Activated T-cell treated with anti-CD3 and anti-CD28 coated beads, Interleukin-2, amount 50 U/mL, for 72 hours (primary cell): ENCODE measurements around the gene CD300LB. TPM values are rescaled to one million over a fixed set of nuclear protein-coding genes. Genes with fewer than 3 reads are reported as not detected.
"Not testable (repeated sequence)": the region's sequence is repeated elsewhere in the genome, so short reads cannot be mapped to it uniquely, and the experiment has no call there.

Experiments
- ATAC-seq, 2 donors: fragments of 150-1000 bp; cut with Tn5 transposase; replicated peaks in 1 of 2; 2 replicates each; pipeline ENCODE4 v1.10.0; 2021; ENCODE audit warnings: moderate library complexity in 2 of 2, mild to moderate bottlenecking in 1 of 2
- DNase-seq, 2 donors: peaks; one replicate each; pipeline ENCODE4 v3.0.0; 2021 to 2022; ENCODE audit warnings: mixed read lengths in 1 of 2
- H3K27ac Mint-ChIP-seq: one replicate; pipeline ENCODE4 v1.8.0; 2022; ENCODE audit warnings: mild to moderate bottlenecking, moderate library complexity, mixed read lengths
- H3K27me3 Mint-ChIP-seq: one replicate; pipeline ENCODE4 v1.8.0; 2022; ENCODE audit warnings: low read depth, mixed read lengths
- H3K36me3 Mint-ChIP-seq, 2 donors: one replicate each; pipeline ENCODE4 v1.8.0; 2022; ENCODE audit warnings: mixed read lengths in 2 of 2, mild to moderate bottlenecking in 1 of 2; ENCODE audit not compliant: insufficient read depth in 2 of 2
- H3K4me1 Mint-ChIP-seq: one replicate; pipeline ENCODE4 v1.8.0; 2022; ENCODE audit warnings: low read depth, mixed read lengths
- H3K4me3 Mint-ChIP-seq, 2 donors: one replicate each; pipeline ENCODE4 v1.8.0; 2022; ENCODE audit warnings: mild to moderate bottlenecking in 2 of 2, mixed read lengths in 2 of 2, moderate library complexity in 2 of 2
- H3K9me3 Mint-ChIP-seq, 2 donors: one replicate each; pipeline ENCODE4 v1.8.0; 2022; ENCODE audit warnings: mixed read lengths in 2 of 2
- total RNA-seq, 2 donors: library from RNA; stranded (reverse); gene quantifications; one replicate each; pipeline ENCODE4 v1.2.3, GENCODE V29; 2022

Gene CD300LB
- total RNA-seq, result not detected

DNA sequence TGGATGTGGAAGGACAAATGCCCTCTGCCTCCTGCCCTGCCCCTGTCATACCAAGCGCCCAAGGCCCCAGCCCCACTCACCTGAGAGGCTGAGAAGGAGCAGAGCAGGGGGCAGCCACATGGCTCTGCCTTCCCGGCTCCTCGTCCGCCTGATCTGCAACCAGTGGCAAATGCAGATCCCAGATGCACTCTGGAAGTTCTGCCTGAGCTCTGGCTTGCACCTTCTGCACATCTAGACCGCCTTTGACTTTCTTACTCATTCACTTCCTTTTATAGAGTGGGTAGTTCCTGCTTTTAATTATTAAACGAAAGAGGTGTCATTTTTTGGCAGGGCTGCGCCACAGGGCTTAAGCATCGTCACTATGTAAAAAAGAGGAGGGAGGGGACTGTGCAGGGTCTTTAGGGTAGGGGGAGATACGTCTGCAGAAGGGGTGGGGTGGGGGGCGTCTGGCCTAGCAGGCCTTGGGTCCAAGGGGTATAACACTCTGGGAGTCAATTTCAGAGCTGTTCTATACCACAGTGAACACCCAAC, at the start of gene CD300LB:
CD300LB (minus strand) TSS at position 245 of the 531 bp plus-strand sequence; CDS start at position 120, 125 bp downstream.
- no peaks in the 10 kb centered on the region for H3K36me3 Mint-ChIP-seq
- no peak within 1 kb of the TSS for H3K27ac Mint-ChIP-seq

GRCh38 chr17:74579900-74580299, 48.6 kb upstream of the CD300LB start:
- Mint-ChIP-seq H3K27me3 (peaks cover 5% of the 10 kb centered on the region), H3K4me3 (no peak overlapping the region), H3K9me3 (peaks cover 2 to 3% of the 10 kb centered on the region in 2 donors), H3K36me3 (no peaks in the 10 kb centered on the region), H3K27ac (no peak overlapping the region), H3K4me1 (peaks cover 4% of the 10 kb centered on the region)
- ATAC-seq, result no peak
- no peak for DNase-seq

More for the DNA sequence above, at the start of gene CD300LB:
- Mint-ChIP-seq H3K27me3 (peaks cover 56% of the 10 kb centered on the region), H3K9me3 (no peaks in the 10 kb centered on the region), H3K4me1 (peaks cover 12% of the 10 kb centered on the region), H3K4me3 (no peak within 1 kb of the TSS)
- ATAC-seq (no peak), DNase-seq (no peak)

DNA sequence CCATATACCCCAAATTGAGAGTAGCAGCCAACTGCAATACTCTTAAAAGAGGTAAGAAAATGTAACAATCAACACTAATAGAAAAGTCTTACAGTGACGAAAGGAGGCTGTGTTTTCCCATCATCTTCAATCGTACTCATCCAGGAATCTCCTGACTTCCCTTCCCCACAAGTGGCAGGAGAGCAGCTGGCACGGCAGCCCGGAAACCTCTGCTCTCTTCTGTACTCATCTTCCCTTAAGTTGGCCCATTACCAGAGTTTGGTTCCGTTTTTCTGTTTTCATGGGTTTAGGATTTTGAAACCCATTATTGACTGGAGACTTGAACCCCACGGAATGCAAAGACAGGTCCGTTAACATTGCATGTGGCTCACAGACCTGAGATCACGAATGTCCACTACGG, 47.7 kb upstream of the CD300LB start:
- Mint-ChIP-seq H3K4me1 (peaks cover 4% of the 10 kb centered on the region), H3K27me3 (peaks cover 13% of the 10 kb centered on the region), H3K27ac (no peak overlapping the region), H3K4me3 (no peak overlapping the region), H3K9me3 (peaks cover 0 to 3% of the 10 kb centered on the region in 2 donors), H3K36me3 (no peaks in the 10 kb centered on the region)
- no peak for ATAC-seq
- no peak for DNase-seq

- Mint-ChIP-seq H3K27ac (no peak overlapping the region), H3K4me1 (peaks cover 14% of the 10 kb centered on the region), H3K4me3 (no peak overlapping the region), H3K9me3 (peaks cover 0 to 3% of the 10 kb centered on the region in 2 donors), H3K27me3 (peaks cover 13% of the 10 kb centered on the region), H3K36me3 (no peaks in the 10 kb centered on the region)
- ATAC-seq, result no peak
- no peak for DNase-seq
Observed at GRCh38 chr17:74574489-74575142, 43.3 kb upstream of the CD300LB start.

- H3K4me1 Mint-ChIP-seq, result peaks cover 21% of the 10 kb centered on the region
- H3K4me3 Mint-ChIP-seq, ATAC-seq, H3K9me3 Mint-ChIP-seq, DNase-seq, H3K27ac Mint-ChIP-seq, H3K36me3 Mint-ChIP-seq: not testable (repeated sequence)
- H3K27me3 Mint-ChIP-seq, result peaks cover 18% of the 10 kb centered on the region
Observed at GRCh38 chr17:74573635-74574034, 42.4 kb upstream of the CD300LB start.

GRCh38 chr17:74573169-74573568, 41.9 kb upstream of the CD300LB start:
- peaks cover 25% of the 10 kb centered on the region for H3K4me1 Mint-ChIP-seq
- peaks cover 0 to 2% of the 10 kb centered on the region in 2 donors for H3K36me3 Mint-ChIP-seq
- no peak overlapping the region for H3K27ac Mint-ChIP-seq
- no peak for DNase-seq
- ATAC-seq, result no peak
- no peak overlapping the region for H3K4me3 Mint-ChIP-seq
- peaks cover 23% of the 10 kb centered on the region for H3K27me3 Mint-ChIP-seq
- H3K9me3 Mint-ChIP-seq, result peaks cover 3 to 7% of the 10 kb centered on the region in 2 donors

DNA sequence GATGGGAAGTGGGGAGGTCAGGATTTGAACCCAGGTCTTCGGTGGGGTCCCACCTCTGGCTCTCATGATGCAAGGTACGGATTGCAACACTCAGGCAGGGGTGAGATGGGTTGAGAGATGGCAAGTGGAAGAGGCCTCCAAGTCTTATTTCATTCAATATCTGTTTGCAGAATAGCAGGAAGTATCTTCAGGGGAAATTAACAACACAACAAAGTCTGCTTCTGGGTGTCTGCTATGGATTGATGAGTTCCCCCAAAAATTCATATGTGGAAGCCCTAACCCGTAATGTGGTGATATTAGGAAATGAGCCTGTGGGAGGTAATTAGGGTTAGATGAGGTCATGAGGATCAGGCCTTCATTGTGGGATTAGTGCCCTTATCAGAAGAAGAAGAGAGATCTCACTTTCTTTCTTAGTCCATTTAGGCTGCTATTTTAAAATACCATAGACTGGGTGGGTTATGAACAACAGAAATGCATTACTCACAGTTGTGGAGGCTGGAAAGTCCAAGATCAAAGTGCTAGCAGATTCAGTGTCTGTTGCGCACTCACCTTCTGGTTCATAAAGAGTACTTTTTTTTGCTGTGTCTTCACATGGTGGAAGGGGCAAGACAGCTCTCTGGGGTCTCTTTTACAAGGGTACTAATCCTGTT, 40.5 kb upstream of the CD300LB start:
- H3K4me3 Mint-ChIP-seq, result no peak overlapping the region
- H3K9me3 Mint-ChIP-seq, result peaks cover 3 to 7% of the 10 kb centered on the region in 2 donors
- H3K36me3 Mint-ChIP-seq, result peaks cover 0 to 2% of the 10 kb centered on the region in 2 donors
- H3K4me1 Mint-ChIP-seq, result peaks cover 27% of the 10 kb centered on the region
- ATAC-seq, result peak in 1 of 2 donors; percentile 27
- H3K27ac Mint-ChIP-seq, result no peak overlapping the region
- DNase-seq, result no peak
- H3K27me3 Mint-ChIP-seq, result peaks cover 25% of the 10 kb centered on the region

DNA sequence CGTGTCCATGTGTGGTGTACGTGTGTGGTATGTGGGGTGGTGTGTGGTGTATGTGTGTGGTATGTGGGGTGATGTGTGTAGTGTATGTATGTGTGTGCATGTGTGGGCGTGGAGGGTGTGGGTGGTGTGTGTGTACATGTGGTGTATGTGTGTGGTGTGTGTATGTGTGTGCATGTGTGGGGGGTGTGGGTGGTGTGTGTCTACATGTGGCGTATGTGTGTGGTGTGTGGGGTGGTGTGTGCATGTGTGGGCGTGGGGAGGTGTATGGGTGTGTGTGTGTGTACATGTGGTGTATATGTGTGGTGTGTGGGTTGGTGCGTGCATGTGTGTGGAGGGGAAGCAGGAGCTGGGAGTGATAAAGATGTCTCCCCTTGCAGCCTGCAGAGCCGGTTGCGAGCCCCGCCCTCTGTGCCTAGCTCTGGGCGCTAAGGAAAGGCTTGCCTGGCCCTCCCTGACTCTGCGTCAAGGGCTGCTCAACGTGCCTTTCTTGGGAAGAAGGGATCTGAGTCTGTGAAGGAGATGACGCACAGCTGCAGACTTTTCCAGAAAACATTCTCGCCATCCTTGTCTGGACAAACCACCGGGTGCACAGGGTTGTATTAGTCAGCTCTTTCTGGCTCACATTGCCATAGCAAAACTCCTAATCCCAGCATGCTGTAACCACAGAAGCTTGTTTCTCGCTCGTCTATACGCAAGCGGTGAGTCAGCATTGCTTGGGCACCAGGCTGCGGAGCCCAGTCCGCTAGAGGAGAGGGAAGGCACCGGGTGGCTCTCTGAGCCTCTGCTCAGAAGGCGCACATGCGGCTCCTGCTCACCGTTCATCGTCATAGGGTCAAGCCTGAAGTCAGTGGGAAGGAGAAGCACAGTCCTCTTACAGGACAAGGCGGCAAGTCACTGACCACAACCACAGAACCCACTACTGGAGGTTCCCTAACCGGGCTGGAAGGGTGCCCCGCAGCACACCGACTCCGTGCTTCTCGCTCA, 38.0 kb upstream of the CD300LB start:
- Mint-ChIP-seq H3K27me3 (peaks cover 14% of the 10 kb centered on the region), H3K36me3 (peaks cover 0 to 2% of the 10 kb centered on the region in 2 donors), H3K9me3 (peaks cover 0 to 7% of the 10 kb centered on the region in 2 donors), H3K4me3 (peak overlapping the region in 1 of 2 donors; percentile 2), H3K4me1 (peaks cover 27% of the 10 kb centered on the region), H3K27ac (no peak overlapping the region)
- peak; percentile 43 to 44 for DNase-seq
- ATAC-seq, result peak; percentile 75 to 78

GRCh38 chr17:74568106-74568873, 37.0 kb upstream of the CD300LB start:
- Mint-ChIP-seq H3K36me3 (peaks cover 0 to 2% of the 10 kb centered on the region in 2 donors), H3K4me3 (no peak overlapping the region), H3K27ac (no peak overlapping the region), H3K27me3 (peaks cover 18% of the 10 kb centered on the region), H3K9me3 (peaks cover 0 to 7% of the 10 kb centered on the region in 2 donors), H3K4me1 (peaks cover 27% of the 10 kb centered on the region)
- no peak for DNase-seq
- no peak for ATAC-seq

DNA sequence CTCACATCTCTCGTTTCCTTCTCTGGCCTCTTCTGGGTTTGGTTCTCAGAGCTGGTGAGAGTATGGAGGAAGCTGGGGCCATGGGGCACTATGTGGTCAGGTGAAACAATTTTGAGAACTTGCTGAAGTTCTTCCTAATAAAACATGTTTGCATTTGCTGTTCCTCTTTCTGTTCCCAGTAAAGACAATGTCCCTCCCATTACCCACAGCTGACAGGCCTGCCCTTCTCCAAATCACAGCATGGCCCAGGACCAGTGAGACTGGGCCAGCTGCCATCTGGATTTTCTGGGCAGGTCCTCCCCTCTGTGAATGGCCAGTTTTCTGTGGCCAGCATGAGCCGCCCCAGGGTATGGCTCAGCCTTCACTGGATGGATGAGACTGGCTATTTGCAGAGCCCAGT, 36.1 kb upstream of the CD300LB start, which contains the start of gene CD300H:
CD300H (minus strand) TSS at position 113 of the 400 bp plus-strand sequence.
- ATAC-seq (no peak), DNase-seq (no peak)
- peaks cover 27% of the 10 kb centered on the region for H3K4me1 Mint-ChIP-seq
- peaks cover 0 to 7% of the 10 kb centered on the region in 2 donors for H3K9me3 Mint-ChIP-seq
- H3K4me3 Mint-ChIP-seq, result no peak within 1 kb of the TSS
- no peak within 1 kb of the TSS for H3K27ac Mint-ChIP-seq
- H3K27me3 Mint-ChIP-seq, result peaks cover 20% of the 10 kb centered on the region
- peaks cover 0 to 2% of the 10 kb centered on the region in 2 donors for H3K36me3 Mint-ChIP-seq

- H3K27me3 Mint-ChIP-seq, result peaks cover 20% of the 10 kb centered on the region
Observed at GRCh38 chr17:74566132-74566753, 35.0 kb upstream of the CD300LB start.

More at GRCh38 chr17:74566132-74566753, 35.0 kb upstream of the CD300LB start:
- Mint-ChIP-seq H3K4me3 (no peak overlapping the region), H3K9me3 (peaks cover 0 to 7% of the 10 kb centered on the region in 2 donors), H3K4me1 (peaks cover 19% of the 10 kb centered on the region), H3K36me3 (peaks cover 0 to 2% of the 10 kb centered on the region in 2 donors), H3K27ac (no peak overlapping the region)
- ATAC-seq (no peak), DNase-seq (peak; percentile 22 to 34)
